ENCODE measurements around the gene NT5C1A.

NT5C1A gene

GRCh38 chr1:39635205-39635870 lies 36.6 kb downstream of the NT5C1A start:
- DNase-seq, result no peak

- no peak for DNase-seq
These were observed 38.5 kb downstream of the NT5C1A start for GRCh38 chr1:39633422-39633821.

- peak; percentile 21 for DNase-seq
These were observed 39.1 kb downstream of the NT5C1A start for GRCh38 chr1:39632682-39633417.

- no peak for DNase-seq
These were observed 39.6 kb downstream of the NT5C1A start for GRCh38 chr1:39632323-39632681.

- no peak for DNase-seq
These were observed 40.3 kb downstream of the NT5C1A start for GRCh38 chr1:39631361-39632322.

- no peak for DNase-seq
These were observed 43.0 kb downstream of the NT5C1A start for GRCh38 chr1:39628807-39629350.

GRCh38 chr1:39626646-39627045 lies 45.3 kb downstream of the NT5C1A start:
- no peak for DNase-seq

- DNase-seq, result peak; percentile 28
These were observed 46.2 kb downstream of the NT5C1A start for GRCh38 chr1:39625462-39626273.

- no peak for DNase-seq
These were observed 46.9 kb downstream of the NT5C1A start for GRCh38 chr1:39625009-39625408.

- DNase-seq, result no peak
These were observed 48.9 kb downstream of the NT5C1A start for GRCh38 chr1:39623053-39623452.

GRCh38 chr1:39622427-39622826 lies 49.5 kb downstream of the NT5C1A start:
- DNase-seq, result no peak

- no peak for DNase-seq
These were observed 51.2 kb downstream of the NT5C1A start for GRCh38 chr1:39620659-39621165.

GRCh38 chr1:39617488-39618049 lies 54.3 kb downstream of the NT5C1A start:
- DNase-seq, result no peak

- no peak for DNase-seq
These were observed 56.7 kb downstream of the NT5C1A start for GRCh38 chr1:39615086-39615673.

GRCh38 chr1:39614488-39614887 lies 57.4 kb downstream of the NT5C1A start:
- DNase-seq, result no peak

GRCh38 chr1:39613250-39613649 lies 58.7 kb downstream of the NT5C1A start:
- DNase-seq, result no peak

GRCh38 chr1:39609618-39610331 lies 62.1 kb downstream of the NT5C1A start:
- peak; percentile 39 for DNase-seq

All from fibroblast of skin of abdomen (primary cell).